GM23248 (cell line): ENCODE results near the gene FAHD2A.
"Not testable (repeated sequence)": the region's sequence is repeated elsewhere in the genome, so short reads cannot be mapped to it uniquely, and the experiment has no call there.

ENCODE experiments used
- EZH2 ChIP-seq: fragments of 200-600 bp; sonication (generic); IDR thresholded peaks from 2 replicates; pipeline ENCODE4 v1.6.1; 2018; ENCODE audit warnings: antibody characterized with exemption, mild to moderate bottlenecking; ENCODE audit not compliant: insufficient read depth, poor library complexity, severe bottlenecking
- EZH2phosphoT487 ChIP-seq: fragments of 200-600 bp; sonication (generic); IDR thresholded peaks from 2 replicates; pipeline ENCODE4 v1.6.1; 2018; ENCODE audit warnings: antibody characterized with exemption, moderate library complexity, mild to moderate bottlenecking, low read depth; ENCODE audit not compliant: insufficient read depth

DNA sequence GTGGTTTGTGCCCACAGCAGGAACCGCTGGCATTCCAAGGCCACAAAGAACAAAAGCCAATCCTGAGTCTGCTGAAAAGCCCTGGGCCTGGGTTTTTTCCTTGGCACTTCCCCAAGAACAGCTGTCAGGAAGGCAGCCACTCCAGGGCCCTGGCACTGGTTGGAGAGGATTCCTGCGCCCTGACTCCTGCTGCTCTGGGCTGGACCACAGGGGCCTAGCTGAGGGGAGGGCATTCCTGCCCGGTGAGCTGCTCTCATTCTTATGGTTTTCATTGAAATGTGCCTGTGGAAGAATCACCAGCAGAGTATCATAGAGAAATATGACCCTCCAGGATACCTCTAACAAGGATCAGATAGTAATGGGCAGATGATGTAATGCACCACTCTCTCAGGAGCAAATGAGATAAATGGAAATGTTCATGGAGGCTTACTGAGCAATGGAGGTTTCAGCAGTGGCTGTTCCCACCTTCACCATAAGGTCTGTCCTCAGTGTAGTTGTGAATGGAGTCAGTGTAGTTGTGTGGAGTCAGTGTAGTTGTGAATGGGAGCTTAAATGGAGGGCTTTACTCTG is 32.1 kb downstream of the FAHD2A start:
- not testable (repeated sequence) for TF ChIP-seq EZH2, EZH2phosphoT487
